Measurements from ENCODE around the gene CREG2. TPM values are rescaled to one million over a fixed set of nuclear protein-coding genes. Genes with fewer than 3 reads are reported as not detected.

CREG2 gene
- total RNA-seq, 1 experiment from 2014 or later: 0.21 TPM

DNA sequence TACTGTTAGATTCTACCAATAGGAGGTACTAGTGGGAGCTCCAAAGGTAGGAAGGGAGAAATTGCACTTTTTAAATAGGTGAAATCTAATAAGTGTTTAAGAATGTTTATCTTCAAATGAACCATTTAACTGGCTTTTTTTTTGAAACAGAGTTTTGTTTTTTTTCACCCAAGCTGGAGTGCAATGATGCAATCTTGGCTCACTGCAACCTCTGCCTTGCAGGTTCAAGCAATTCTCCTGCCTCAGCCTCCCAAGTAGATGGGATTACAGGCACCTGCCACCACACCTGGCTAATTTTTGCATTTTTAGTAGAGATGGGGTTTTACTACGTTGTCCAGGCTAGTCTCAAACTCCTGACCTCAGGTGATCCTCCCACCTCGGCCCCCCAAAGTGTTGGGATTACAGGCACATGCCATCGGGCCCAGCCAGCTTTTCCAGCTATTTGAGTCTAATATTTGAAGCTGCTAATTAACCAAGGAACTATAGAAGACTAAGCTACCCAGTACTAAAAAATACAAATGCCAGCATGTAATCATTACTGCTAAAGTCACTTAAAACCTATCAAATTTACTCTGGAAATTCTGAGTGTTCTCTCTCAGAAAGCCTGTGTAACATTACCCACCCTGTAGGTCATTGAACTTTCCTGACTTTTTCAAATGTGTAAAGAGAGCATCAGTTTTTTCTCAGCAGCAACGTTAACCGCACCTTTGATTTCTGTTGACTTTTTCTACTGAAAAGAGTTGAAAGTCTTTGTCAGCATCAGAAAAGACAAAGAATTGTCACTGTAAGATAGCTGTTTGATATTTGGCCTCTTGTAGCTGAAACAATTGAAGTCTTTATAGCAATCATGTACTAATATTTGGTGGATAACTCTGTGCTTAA, 54.2 kb downstream of the CREG2 start:
- no peak for TF ChIP-seq TCF7L2 (IDR thresholded peaks at IDR 0.05; ENCODE audit: low read depth, low read length)
- no peak for TF ChIP-seq CTCF (IDR thresholded peaks at IDR 0.05)
- no peak for TF ChIP-seq SIN3A (IDR thresholded peaks at IDR 0.05; ENCODE audit: borderline replicate concordance, insufficient read depth, low read depth, low read length)
- no peak for TF ChIP-seq POLR2AphosphoS5 (IDR thresholded peaks at IDR 0.05; ENCODE audit: low read depth, low read length)
- TF ChIP-seq, protein P1, sequence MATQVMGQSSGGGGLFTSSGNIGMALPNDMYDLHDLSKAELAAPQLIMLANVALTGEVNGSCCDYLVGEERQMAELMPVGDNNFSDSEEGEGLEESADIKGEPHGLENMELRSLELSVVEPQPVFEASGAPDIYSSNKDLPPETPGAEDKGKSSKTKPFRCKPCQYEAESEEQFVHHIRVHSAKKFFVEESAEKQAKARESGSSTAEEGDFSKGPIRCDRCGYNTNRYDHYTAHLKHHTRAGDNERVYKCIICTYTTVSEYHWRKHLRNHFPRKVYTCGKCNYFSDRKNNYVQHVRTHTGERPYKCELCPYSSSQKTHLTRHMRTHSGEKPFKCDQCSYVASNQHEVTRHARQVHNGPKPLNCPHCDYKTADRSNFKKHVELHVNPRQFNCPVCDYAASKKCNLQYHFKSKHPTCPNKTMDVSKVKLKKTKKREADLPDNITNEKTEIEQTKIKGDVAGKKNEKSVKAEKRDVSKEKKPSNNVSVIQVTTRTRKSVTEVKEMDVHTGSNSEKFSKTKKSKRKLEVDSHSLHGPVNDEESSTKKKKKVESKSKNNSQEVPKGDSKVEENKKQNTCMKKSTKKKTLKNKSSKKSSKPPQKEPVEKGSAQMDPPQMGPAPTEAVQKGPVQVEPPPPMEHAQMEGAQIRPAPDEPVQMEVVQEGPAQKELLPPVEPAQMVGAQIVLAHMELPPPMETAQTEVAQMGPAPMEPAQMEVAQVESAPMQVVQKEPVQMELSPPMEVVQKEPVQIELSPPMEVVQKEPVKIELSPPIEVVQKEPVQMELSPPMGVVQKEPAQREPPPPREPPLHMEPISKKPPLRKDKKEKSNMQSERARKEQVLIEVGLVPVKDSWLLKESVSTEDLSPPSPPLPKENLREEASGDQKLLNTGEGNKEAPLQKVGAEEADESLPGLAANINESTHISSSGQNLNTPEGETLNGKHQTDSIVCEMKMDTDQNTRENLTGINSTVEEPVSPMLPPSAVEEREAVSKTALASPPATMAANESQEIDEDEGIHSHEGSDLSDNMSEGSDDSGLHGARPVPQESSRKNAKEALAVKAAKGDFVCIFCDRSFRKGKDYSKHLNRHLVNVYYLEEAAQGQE (IDR thresholded peaks at IDR 0.05; ENCODE audit: insufficient read depth in 1 of 2, low read depth in 2 of 2, low read length in 1 of 2): no peak
- no peak for ATAC-seq
- intact Hi-C loops (cut with micrococcal nuclease; ENCODE audit: unreplicated experiment): no loop called here
- H3K4me3 ChIP-seq (ENCODE audit: low read depth in 2 of 2, low read length in 2 of 2): no peak overlapping the region
- no peaks in the 10 kb centered on the region for H3K27me3 ChIP-seq (ENCODE audit: control insufficient read depth, insufficient read depth, low read length)
- no peaks in the 10 kb centered on the region for H3K9me3 ChIP-seq (ENCODE audit: control insufficient read depth, insufficient read depth, low read depth, low read length)
- ChIA-PET CTCF (interaction anchor here (0.7 kb wide), 1 partner anchor 513 kb away, joined by 5 read pairs; no protein-coding TSS in a partner anchor), POLR2A (no interaction called here)
- in situ Hi-C loops (cut with HindIII; ENCODE audit: low pct_unique_long_range_greater_than_20kb, low sequenced_read_pairs): no loop called here
- no peak for DNase-seq (ENCODE audit: low read depth, low spot score)
- no peaks in the 10 kb centered on the region for H3K4me1 ChIP-seq (ENCODE audit: control insufficient read depth, insufficient read depth, low read length)
- BruUV-seq (replicated peaks): no TSS peak
- H3K27ac ChIP-seq (ENCODE audit: low read length): no peak overlapping the region
- no peaks in the 10 kb centered on the region for H3K36me3 ChIP-seq (ENCODE audit: control insufficient read depth, insufficient read depth, low read length)

DNA sequence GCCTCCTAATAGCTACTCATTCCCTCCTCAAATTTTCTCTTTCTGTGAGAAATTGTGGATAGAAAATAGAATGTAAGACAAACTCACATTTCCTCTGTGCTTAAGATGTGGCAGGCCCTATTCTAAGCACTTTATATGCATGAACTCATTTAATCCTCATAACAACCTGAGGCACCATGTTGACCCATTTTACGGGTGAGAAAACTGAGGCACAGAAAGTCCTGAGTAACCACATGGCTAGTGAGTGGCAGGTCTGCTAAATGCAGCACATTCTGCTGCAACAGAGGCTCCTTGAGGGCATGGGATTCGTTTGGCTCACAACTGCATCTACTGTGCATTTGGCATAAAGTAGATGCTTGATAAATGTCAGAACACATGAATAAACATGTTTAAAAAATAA, 56.1 kb downstream of the CREG2 start:
- TF ChIP-seq POLR2AphosphoS5 (IDR thresholded peaks at IDR 0.05; ENCODE audit: low read depth, low read length) (no peak), SIN3A (IDR thresholded peaks at IDR 0.05; ENCODE audit: borderline replicate concordance, insufficient read depth, low read depth, low read length) (no peak), CTCF (IDR thresholded peaks at IDR 0.05) (no peak), TCF7L2 (IDR thresholded peaks at IDR 0.05; ENCODE audit: low read depth, low read length) (no peak)
- TF ChIP-seq, protein P1 (IDR thresholded peaks at IDR 0.05; ENCODE audit: insufficient read depth in 1 of 2, low read depth in 2 of 2, low read length in 1 of 2): no peak
- in situ Hi-C loops (cut with HindIII; ENCODE audit: low pct_unique_long_range_greater_than_20kb, low sequenced_read_pairs) (no loop called here), intact Hi-C loops (cut with micrococcal nuclease; ENCODE audit: unreplicated experiment) (no loop called here)
- Histone ChIP-seq H3K9me3 (ENCODE audit: control insufficient read depth, insufficient read depth, low read depth, low read length) (no peaks in the 10 kb centered on the region), H3K4me1 (ENCODE audit: control insufficient read depth, insufficient read depth, low read length) (no peaks in the 10 kb centered on the region), H3K36me3 (ENCODE audit: control insufficient read depth, insufficient read depth, low read length) (no peaks in the 10 kb centered on the region), H3K4me3 (ENCODE audit: low read depth in 2 of 2, low read length in 2 of 2) (no peak overlapping the region), H3K27ac (ENCODE audit: low read length) (no peak overlapping the region), H3K27me3 (ENCODE audit: control insufficient read depth, insufficient read depth, low read length) (no peaks in the 10 kb centered on the region)
- DNase-seq (ENCODE audit: low read depth, low spot score) (no peak), ATAC-seq (no peak)
- ChIA-PET CTCF (no interaction called here), POLR2A (no interaction called here)
- no TSS peak for BruUV-seq (replicated peaks)
